Glutamatergic neuron (in vitro differentiated cells): ENCODE results near the gene TMEM233. TPM values are rescaled to one million over a fixed set of nuclear protein-coding genes. Genes with fewer than 3 reads are reported as not detected.

Experiments
- DNase-seq: peaks from one replicate; pipeline ENCODE4 v3.0.0; 2022
- H3K27ac Mint-ChIP-seq: one replicate; pipeline ENCODE4 v1.8.0; 2020; ENCODE audit warnings: mild to moderate bottlenecking, mixed read lengths, inconsistent platforms; ENCODE audit not compliant: unreplicated experiment
- H3K27me3 Mint-ChIP-seq: one replicate; pipeline ENCODE4 v1.8.0; 2020; ENCODE audit warnings: mild to moderate bottlenecking, moderate library complexity, mixed read lengths, inconsistent platforms; ENCODE audit not compliant: unreplicated experiment
- H3K36me3 Mint-ChIP-seq: one replicate; pipeline ENCODE4 v1.8.0; 2020; ENCODE audit warnings: mild to moderate bottlenecking, mixed read lengths, inconsistent platforms; ENCODE audit not compliant: unreplicated experiment
- H3K4me1 Mint-ChIP-seq: one replicate; pipeline ENCODE4 v1.8.0; 2020; ENCODE audit warnings: mild to moderate bottlenecking, low read depth, mixed read lengths, inconsistent platforms; ENCODE audit not compliant: unreplicated experiment
- H3K4me3 Mint-ChIP-seq: one replicate; pipeline ENCODE4 v1.8.0; 2020; ENCODE audit warnings: mild to moderate bottlenecking, mixed read lengths, inconsistent platforms; ENCODE audit not compliant: unreplicated experiment
- H3K9me3 Mint-ChIP-seq: one replicate; pipeline ENCODE4 v1.8.0; 2020; ENCODE audit warnings: mild to moderate bottlenecking, moderate library complexity, mixed read lengths, inconsistent platforms; ENCODE audit not compliant: unreplicated experiment
- total RNA-seq: library from RNA; stranded (reverse); fragmentation: NEBNext Ultra II Directional; extraction: Animal tissue kit (Norgen Biotek cat#: 25700); gene quantifications from one replicate; pipeline ENCODE4 v1.2.1, GENCODE V29; 2021; ENCODE audit not compliant: unreplicated experiment
- TF ChIP-seq, protein P1 (sequence below): fragments of 200-600 bp; sonication (generic); IDR thresholded peaks from one replicate; pipeline ENCODE4 v1.5.0; 2021; ENCODE audit not compliant: partially characterized antibody, unreplicated experiment

TMEM233 gene
- total RNA-seq, 1 donor from 2014 or later: not detected

- Mint-ChIP-seq H3K36me3 (no peaks in the 10 kb centered on the region), H3K4me1 (peaks cover 2% of the 10 kb centered on the region), H3K9me3 (no peaks in the 10 kb centered on the region), H3K27me3 (no peaks in the 10 kb centered on the region), H3K4me3 (peak overlapping the region; percentile 62), H3K27ac (peak overlapping the region; percentile 53)
- DNase-seq: no peak
- TF ChIP-seq, protein P1, sequence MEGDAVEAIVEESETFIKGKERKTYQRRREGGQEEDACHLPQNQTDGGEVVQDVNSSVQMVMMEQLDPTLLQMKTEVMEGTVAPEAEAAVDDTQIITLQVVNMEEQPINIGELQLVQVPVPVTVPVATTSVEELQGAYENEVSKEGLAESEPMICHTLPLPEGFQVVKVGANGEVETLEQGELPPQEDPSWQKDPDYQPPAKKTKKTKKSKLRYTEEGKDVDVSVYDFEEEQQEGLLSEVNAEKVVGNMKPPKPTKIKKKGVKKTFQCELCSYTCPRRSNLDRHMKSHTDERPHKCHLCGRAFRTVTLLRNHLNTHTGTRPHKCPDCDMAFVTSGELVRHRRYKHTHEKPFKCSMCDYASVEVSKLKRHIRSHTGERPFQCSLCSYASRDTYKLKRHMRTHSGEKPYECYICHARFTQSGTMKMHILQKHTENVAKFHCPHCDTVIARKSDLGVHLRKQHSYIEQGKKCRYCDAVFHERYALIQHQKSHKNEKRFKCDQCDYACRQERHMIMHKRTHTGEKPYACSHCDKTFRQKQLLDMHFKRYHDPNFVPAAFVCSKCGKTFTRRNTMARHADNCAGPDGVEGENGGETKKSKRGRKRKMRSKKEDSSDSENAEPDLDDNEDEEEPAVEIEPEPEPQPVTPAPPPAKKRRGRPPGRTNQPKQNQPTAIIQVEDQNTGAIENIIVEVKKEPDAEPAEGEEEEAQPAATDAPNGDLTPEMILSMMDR: no peak
Measured at GRCh38 chr12:119669744-119670472, 76.3 kb downstream of the TMEM233 start.

- Mint-ChIP-seq H3K4me3 (no peak overlapping the region), H3K9me3 (no peaks in the 10 kb centered on the region), H3K27me3 (no peaks in the 10 kb centered on the region), H3K36me3 (no peaks in the 10 kb centered on the region), H3K4me1 (peaks cover 2% of the 10 kb centered on the region), H3K27ac (no peak overlapping the region)
- DNase-seq: no peak
- TF ChIP-seq, protein P1: no peak
Measured at GRCh38 chr12:119671070-119671469, 77.5 kb downstream of the TMEM233 start.

DNA sequence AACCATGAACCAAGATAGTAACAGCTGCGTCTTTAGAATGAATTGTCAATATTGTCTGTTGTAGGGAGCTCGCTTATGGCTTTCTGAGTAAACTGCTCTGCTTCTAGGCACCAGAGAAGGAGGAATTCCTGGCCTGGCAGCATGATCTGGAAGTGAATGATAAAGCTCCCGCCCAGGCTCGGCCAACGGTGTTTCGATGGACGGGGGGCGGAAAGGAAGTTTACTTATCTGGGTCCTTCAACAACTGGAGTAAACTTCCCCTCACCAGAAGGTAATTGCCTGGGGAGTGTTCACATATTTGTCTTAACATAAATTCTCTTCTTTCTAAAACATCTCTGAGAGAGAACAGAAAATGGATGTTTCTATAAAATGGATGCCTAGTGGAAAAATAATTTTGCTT lies 78.6 kb downstream of the TMEM233 start:
- no peak for DNase-seq
- peaks cover 6% of the 10 kb centered on the region for H3K36me3 Mint-ChIP-seq
- no peak overlapping the region for H3K4me3 Mint-ChIP-seq
- no peak overlapping the region for H3K27ac Mint-ChIP-seq
- H3K4me1 Mint-ChIP-seq: peaks cover 2% of the 10 kb centered on the region
- no peaks in the 10 kb centered on the region for H3K9me3 Mint-ChIP-seq
- TF ChIP-seq, protein P1: no peak
- no peaks in the 10 kb centered on the region for H3K27me3 Mint-ChIP-seq

- no peak for DNase-seq
- Mint-ChIP-seq H3K27me3 (no peaks in the 10 kb centered on the region), H3K4me1 (peaks cover 2% of the 10 kb centered on the region), H3K4me3 (no peak overlapping the region), H3K9me3 (no peaks in the 10 kb centered on the region), H3K36me3 (peaks cover 6% of the 10 kb centered on the region), H3K27ac (no peak overlapping the region)
- TF ChIP-seq, protein P1: no peak
Measured at GRCh38 chr12:119673634-119674033, 80.1 kb downstream of the TMEM233 start.

- no peak for DNase-seq
- TF ChIP-seq, protein P1: no peak
- no peaks in the 10 kb centered on the region for H3K27me3 Mint-ChIP-seq
- H3K27ac Mint-ChIP-seq: no peak overlapping the region
- H3K4me1 Mint-ChIP-seq: peaks cover 2% of the 10 kb centered on the region
- H3K9me3 Mint-ChIP-seq: no peaks in the 10 kb centered on the region
- H3K4me3 Mint-ChIP-seq: no peak overlapping the region
- peaks cover 6% of the 10 kb centered on the region for H3K36me3 Mint-ChIP-seq
Measured at GRCh38 chr12:119674560-119674959, 81.0 kb downstream of the TMEM233 start.
